OCI-LY1 (cell line): ENCODE measurements around the gene PDGFRB.

ENCODE experiments used
- H2AFZ ChIP-seq: fragments of 200-600 bp; sonication (generic), shearing (Covaris generic); 2 replicates; pipeline ENCODE4 v1.6.0; 2014; ENCODE audit warnings: antibody characterized with exemption, mild to moderate bottlenecking, low read length
- H3F3A ChIP-seq: fragments of 200-600 bp; sonication (generic), shearing (Covaris generic); 2 replicates; pipeline ENCODE4 v1.6.0; 2014; ENCODE audit warnings: mild to moderate bottlenecking, antibody characterized with exemption, low read length, moderate library complexity; ENCODE audit not compliant: insufficient read depth
- H3K27ac ChIP-seq: fragments of 200-600 bp; sonication (generic); 2 replicates; pipeline ENCODE4 v1.5.1; 2014; ENCODE audit warnings: low read length, mixed run types, mild to moderate bottlenecking, low read depth; ENCODE audit not compliant: poor library complexity, severe bottlenecking
- H3K27me3 ChIP-seq: fragments of 200-600 bp; sonication (generic); 2 replicates; pipeline ENCODE4 v1.6.0; 2014; ENCODE audit warnings: antibody characterized with exemption, mild to moderate bottlenecking, low read length, moderate library complexity; ENCODE audit not compliant: insufficient read depth
- H3K36me3 ChIP-seq: fragments of 200-600 bp; sonication (generic); 2 replicates; pipeline ENCODE4 v1.6.1; 2014; ENCODE audit warnings: mild to moderate bottlenecking, antibody characterized with exemption, low read length, moderate library complexity, mixed read lengths; ENCODE audit not compliant: insufficient read depth
- H3K4me1 ChIP-seq: fragments of 200-600 bp; sonication (generic); 2 replicates; pipeline ENCODE4 v1.5.1; 2014; ENCODE audit warnings: mild to moderate bottlenecking, low read length, moderate library complexity; ENCODE audit not compliant: insufficient read depth, severe bottlenecking
- H3K4me2 ChIP-seq: fragments of 200-600 bp; sonication (generic), shearing (Covaris generic); 2 replicates; pipeline ENCODE4 v1.6.1; 2014; ENCODE audit warnings: low read length
- H3K4me3 ChIP-seq: fragments of 200-600 bp; sonication (generic); 2 replicates; pipeline ENCODE4 v1.5.1; 2014; ENCODE audit warnings: low read length, low read depth, mild to moderate bottlenecking, mixed read lengths; ENCODE audit not compliant: poor library complexity, severe bottlenecking
- H3K79me2 ChIP-seq: fragments of 200-600 bp; shearing (Covaris generic); 2 replicates; pipeline ENCODE4 v1.6.1; 2016; ENCODE audit warnings: mixed run types, low read length, mixed read lengths; ENCODE audit not compliant: insufficient read depth
- H3K9ac ChIP-seq: fragments of 200-600 bp; sonication (generic), shearing (Covaris generic); 2 replicates; pipeline ENCODE4 v1.6.1; 2014; ENCODE audit warnings: mild to moderate bottlenecking, low read length, mixed read lengths
- H3K9me2 ChIP-seq: fragments of 200-600 bp; sonication (generic), shearing (Covaris generic); 2 replicates; pipeline ENCODE4 v1.6.1; 2014; ENCODE audit warnings: low read depth, mild to moderate bottlenecking, low read length, mixed read lengths
- H3K9me3 ChIP-seq: fragments of 200-600 bp; shearing (Covaris generic); 2 replicates; pipeline ENCODE4 v1.6.1; 2014; ENCODE audit warnings: low read length, mixed read lengths
- H4K20me1 ChIP-seq: fragments of 200-600 bp; sonication (generic), shearing (Covaris generic); 2 replicates; pipeline ENCODE4 v1.6.0; 2016; ENCODE audit warnings: mild to moderate bottlenecking, low read length; ENCODE audit not compliant: insufficient read depth
- EZH2 ChIP-seq: fragments of 200-600 bp; sonication (generic), shearing (Covaris generic); IDR thresholded peaks from 2 replicates; pipeline ENCODE4 v1.8.0; 2017; ENCODE audit warnings: borderline replicate concordance, mixed run types, mild to moderate bottlenecking, antibody characterized with exemption, low read length, moderate library complexity, mixed read lengths
- TF ChIP-seq, protein P1 (sequence below): fragments of 200-600 bp; sonication (generic), shearing (Covaris generic); IDR thresholded peaks from 2 replicates; pipeline ENCODE4 v1.5.1; 2017; ENCODE audit warnings: mild to moderate bottlenecking, antibody characterized with exemption, low read length, moderate library complexity, mixed read lengths

The PDGFRB gene

DNA sequence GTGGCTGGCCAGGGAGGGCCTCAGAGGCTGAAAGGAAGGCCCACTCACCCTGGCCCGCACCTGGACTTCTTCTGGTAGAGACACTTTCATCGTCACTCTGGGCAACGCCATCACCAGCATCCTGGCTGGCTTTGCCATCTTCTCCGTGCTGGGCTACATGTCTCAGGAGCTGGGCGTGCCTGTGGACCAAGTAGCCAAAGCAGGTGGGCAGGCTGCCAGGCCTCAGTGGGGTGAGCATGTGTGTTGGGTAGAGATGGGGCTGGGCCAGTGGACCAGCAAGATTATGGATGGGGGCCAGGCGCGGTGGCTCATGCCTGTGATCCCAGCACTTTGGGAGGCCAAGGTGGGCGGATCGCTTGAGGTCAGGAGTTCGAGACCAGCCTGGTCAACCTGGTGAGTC, 46.9 kb upstream of the PDGFRB start:
- Histone ChIP-seq H3K4me3 (no peak overlapping the region), H3K36me3 (no peaks in the 10 kb centered on the region), H3K27ac (no peak overlapping the region), H3K79me2 (no peaks in the 10 kb centered on the region), H3K27me3 (no peaks in the 10 kb centered on the region), H3K4me2 (no peak overlapping the region), H3K9ac (no peak overlapping the region), H2AFZ (no peak overlapping the region), H3K9me2 (no peaks in the 10 kb centered on the region), H3K9me3 (no peaks in the 10 kb centered on the region), H3K4me1 (no peaks in the 10 kb centered on the region), H4K20me1 (no peaks in the 10 kb centered on the region), H3F3A (no peaks in the 10 kb centered on the region)
- no peak for TF ChIP-seq EZH2
- TF ChIP-seq, protein P1, sequence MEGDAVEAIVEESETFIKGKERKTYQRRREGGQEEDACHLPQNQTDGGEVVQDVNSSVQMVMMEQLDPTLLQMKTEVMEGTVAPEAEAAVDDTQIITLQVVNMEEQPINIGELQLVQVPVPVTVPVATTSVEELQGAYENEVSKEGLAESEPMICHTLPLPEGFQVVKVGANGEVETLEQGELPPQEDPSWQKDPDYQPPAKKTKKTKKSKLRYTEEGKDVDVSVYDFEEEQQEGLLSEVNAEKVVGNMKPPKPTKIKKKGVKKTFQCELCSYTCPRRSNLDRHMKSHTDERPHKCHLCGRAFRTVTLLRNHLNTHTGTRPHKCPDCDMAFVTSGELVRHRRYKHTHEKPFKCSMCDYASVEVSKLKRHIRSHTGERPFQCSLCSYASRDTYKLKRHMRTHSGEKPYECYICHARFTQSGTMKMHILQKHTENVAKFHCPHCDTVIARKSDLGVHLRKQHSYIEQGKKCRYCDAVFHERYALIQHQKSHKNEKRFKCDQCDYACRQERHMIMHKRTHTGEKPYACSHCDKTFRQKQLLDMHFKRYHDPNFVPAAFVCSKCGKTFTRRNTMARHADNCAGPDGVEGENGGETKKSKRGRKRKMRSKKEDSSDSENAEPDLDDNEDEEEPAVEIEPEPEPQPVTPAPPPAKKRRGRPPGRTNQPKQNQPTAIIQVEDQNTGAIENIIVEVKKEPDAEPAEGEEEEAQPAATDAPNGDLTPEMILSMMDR: no peak

DNA sequence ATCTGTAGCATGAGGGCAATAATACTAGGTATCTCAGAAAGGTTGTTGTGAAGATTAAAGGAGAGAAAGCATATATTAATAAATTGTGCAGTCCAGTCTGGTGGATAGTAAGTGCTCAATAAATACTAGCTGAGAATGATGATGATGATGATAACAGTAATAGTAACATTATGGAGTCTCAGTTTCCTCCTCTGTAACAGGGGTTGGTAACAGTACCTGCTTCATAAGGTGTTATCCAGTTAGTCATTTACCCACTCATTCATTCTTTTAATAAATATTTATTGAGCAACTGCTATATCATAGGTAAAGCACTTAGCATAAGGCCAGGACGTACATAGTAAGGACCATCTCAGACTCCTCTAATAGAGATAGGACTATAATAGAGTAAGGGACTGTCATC, 41.8 kb upstream of the PDGFRB start:
- Histone ChIP-seq H3K79me2 (no peaks in the 10 kb centered on the region), H3F3A (no peaks in the 10 kb centered on the region), H4K20me1 (no peaks in the 10 kb centered on the region), H3K4me2 (no peak overlapping the region), H3K36me3 (no peaks in the 10 kb centered on the region), H3K9me2 (no peaks in the 10 kb centered on the region), H3K4me3 (no peak overlapping the region), H3K9me3 (no peaks in the 10 kb centered on the region), H3K27ac (no peak overlapping the region), H3K9ac (no peak overlapping the region), H2AFZ (no peak overlapping the region), H3K27me3 (peaks cover 3% of the 10 kb centered on the region; the same call in 1 of the 2 replicates), H3K4me1 (no peaks in the 10 kb centered on the region)
- no peak for TF ChIP-seq EZH2
- TF ChIP-seq, protein P1: no peak

DNA sequence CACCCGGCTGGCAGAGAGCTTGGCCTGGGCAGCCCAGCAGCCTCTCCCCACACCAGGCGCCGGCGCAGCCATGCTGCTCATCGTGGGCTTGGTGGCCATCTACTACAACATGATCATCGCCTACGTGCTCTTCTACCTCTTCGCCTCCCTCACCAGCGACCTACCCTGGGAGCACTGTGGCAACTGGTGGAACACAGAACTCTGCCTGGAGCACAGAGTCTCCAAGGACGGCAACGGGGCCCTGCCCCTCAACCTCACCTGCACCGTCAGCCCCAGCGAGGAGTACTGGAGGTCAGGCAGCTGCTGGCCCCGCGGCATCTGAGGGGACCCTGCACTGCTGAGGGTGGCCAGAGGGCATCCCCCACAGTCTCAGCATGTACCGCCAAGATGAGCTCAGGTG, 41.3 kb upstream of the PDGFRB start:
- Histone ChIP-seq H2AFZ (no peak overlapping the region), H3F3A (no peaks in the 10 kb centered on the region), H3K27ac (no peak overlapping the region), H4K20me1 (no peaks in the 10 kb centered on the region), H3K79me2 (no peaks in the 10 kb centered on the region), H3K9me2 (no peaks in the 10 kb centered on the region), H3K27me3 (peaks cover 4% of the 10 kb centered on the region; the same call in 1 of the 2 replicates), H3K4me3 (no peak overlapping the region), H3K4me2 (no peak overlapping the region), H3K9me3 (no peaks in the 10 kb centered on the region), H3K9ac (no peak overlapping the region), H3K4me1 (no peaks in the 10 kb centered on the region), H3K36me3 (no peaks in the 10 kb centered on the region)
- TF ChIP-seq, protein P1: no peak
- TF ChIP-seq EZH2: no peak
